GM12874 (cell line): ENCODE data around the gene DUSP28.

Experiments
- TF ChIP-seq, protein P1 (sequence below): IDR thresholded peaks from 2 replicates; pipeline ENCODE4 v1.5.1; 2011; ENCODE audit warnings: low read depth, mild to moderate bottlenecking, control low read depth, low read length, moderate library complexity; ENCODE audit not compliant: insufficient read depth

The DUSP28 gene

GRCh38 chr2:240565333-240566202 lies 5.4 kb downstream of the DUSP28 start:
- TF ChIP-seq, protein P1, sequence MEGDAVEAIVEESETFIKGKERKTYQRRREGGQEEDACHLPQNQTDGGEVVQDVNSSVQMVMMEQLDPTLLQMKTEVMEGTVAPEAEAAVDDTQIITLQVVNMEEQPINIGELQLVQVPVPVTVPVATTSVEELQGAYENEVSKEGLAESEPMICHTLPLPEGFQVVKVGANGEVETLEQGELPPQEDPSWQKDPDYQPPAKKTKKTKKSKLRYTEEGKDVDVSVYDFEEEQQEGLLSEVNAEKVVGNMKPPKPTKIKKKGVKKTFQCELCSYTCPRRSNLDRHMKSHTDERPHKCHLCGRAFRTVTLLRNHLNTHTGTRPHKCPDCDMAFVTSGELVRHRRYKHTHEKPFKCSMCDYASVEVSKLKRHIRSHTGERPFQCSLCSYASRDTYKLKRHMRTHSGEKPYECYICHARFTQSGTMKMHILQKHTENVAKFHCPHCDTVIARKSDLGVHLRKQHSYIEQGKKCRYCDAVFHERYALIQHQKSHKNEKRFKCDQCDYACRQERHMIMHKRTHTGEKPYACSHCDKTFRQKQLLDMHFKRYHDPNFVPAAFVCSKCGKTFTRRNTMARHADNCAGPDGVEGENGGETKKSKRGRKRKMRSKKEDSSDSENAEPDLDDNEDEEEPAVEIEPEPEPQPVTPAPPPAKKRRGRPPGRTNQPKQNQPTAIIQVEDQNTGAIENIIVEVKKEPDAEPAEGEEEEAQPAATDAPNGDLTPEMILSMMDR: no peak

DNA sequence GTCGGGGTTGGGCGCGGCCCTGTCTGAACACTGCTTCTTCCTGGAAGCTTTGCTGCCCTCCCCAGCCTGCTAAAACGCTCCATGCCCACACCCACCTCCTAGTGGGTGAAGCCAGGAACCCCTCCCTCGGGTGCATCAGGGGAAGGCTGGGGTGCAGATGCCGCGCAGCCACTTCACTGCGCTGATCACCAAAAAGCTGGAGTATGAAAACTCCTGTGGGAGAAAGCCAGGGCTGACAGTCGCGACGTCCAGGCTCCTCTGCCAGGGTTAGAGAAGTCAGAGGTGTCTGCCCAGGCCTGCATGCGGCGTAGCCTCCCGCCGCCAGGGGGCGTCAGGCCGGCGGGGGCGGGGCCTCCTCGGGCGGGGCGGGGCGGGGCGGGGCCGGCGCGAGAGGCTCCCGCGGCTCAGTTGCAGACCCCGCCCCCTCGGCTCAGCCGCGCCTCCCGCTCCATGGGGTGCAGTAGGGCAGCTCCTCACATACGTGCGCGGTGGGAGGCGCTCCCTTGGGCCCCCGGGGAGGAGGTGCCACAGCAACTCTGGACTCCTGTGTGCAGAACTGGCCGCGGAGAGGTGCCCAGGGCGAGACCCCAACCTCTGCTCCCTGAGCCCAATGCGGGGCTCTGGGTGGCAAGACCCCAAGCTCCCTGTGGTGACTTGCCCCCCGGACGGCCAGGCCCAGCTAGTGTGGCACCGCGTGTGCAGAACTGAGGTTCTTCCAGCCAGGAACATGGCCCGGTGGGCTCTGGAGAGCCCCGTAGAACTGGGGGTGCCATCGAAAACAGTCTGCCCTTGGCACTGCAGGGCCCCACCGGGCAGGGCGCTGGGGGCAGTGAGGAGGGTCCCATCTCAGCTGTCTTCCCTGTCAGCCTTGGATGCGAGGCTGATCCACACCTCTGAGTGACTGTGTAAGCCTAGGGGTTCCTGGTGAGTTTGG lies 6.3 kb downstream of the DUSP28 start:
- TF ChIP-seq, protein P1: peak; percentile 85

DNA sequence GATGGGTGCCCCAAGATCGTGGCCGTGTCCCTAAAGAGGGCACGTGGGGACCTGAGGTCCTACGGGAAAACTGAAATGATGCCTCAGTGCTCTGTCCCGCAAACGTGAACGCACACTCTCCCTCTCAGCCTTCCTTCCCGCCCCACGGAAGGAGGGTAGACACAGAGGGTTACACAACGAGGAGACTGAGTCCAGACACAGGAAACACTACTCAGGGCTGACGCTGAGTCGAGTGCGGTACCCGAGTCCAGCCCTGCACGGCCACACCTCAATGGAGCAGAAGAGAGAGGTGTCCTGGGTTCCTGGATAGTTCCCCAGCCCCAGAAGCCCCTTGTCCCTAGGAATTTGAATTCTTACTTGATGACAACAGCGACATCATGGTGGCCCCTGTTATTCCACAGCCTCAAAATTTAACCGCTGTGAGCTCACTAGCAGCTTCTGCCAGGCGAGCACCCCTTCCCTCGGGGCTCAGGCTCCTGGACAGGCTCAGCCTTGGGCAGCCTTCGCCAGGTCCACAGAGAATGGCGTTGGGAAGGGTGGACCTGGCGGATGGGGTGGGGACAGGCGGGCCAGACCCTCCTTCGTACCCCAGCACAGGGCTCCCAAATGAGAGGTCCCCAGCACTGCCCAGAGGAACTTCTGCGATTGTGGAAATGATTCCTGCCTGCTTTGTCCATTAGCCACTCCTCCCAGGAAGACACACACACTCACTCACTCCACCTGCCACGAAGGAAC lies 7.1 kb downstream of the DUSP28 start:
- TF ChIP-seq, protein P1: no peak

DNA sequence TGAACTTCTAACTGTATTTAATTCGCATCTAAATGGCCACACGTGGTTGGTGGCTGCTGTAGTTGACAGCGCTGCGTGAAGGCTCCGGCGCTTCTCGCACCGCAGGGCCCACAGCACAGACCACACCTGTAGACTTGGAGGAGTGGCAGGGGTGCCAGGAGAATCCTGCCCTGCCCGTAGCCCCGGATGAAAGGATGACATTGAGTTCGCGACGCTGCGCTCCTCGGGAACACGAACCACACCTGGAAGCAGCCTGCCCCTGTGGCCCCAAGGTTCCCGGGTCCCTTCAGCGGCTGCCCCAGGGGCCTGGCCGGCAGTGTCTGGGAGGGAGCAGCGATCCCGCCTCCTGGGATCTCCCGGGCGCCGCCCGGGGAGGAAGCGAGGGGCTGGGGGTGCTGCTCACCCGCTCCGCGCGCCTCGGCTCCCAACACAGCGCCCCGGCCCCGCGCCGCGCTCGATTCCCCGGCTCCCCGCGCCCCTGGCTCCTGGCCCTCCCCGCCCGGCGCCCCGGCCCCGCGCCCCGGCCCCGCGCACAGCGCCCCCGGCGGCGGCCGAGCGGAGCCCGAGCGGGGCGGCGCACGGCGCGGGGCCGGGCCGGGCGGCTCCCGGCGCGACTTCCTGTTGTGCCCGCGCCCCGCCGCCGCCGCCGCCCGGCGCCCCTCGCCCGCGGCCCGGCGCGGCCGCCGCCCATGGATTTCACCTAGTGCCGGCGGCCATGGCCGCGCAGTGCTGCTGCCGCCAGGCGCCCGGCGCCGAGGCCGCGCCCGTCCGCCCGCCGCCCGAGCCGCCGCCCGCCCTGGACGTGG lies 7.9 kb downstream of the DUSP28 start, which contains the start of gene RNPEPL1:
Gene RNPEPL1 (plus strand): TSS at position 613 of the 806 bp plus-strand sequence. CDS start 103 bp downstream, at position 716.
- TF ChIP-seq, protein P1: no peak

GRCh38 chr2:240568678-240569522 lies 8.7 kb downstream of the DUSP28 start:
- TF ChIP-seq, protein P1: no peak

GRCh38 chr2:240569523-240569997 lies 9.4 kb downstream of the DUSP28 start:
- TF ChIP-seq, protein P1: no peak
